Heart right ventricle (tissue), 16 donors: ENCODE measurements around the gene HS1BP3. TPM values are rescaled to one million over a fixed set of nuclear protein-coding genes. Genes with fewer than 3 reads are reported as not detected.

ENCODE experiments used
- ATAC-seq, 8 donors: fragments of 200-7000 bp; cut with Tn5 transposase; one replicate each; pipeline ENCODE4 v1.9.1; 2020; ENCODE audit warnings: mild to moderate bottlenecking in 8 of 8, moderate library complexity in 8 of 8, moderate number of reproducible peaks in 1 of 8
- DNase-seq, 2 donors: peaks; one replicate each; pipeline ENCODE4 v3.0.0-alpha.2; 2020
- H3K27ac ChIP-seq, 10 donors: fragments of 200-600 bp; sonication (generic) in 2 of 10; one replicate each; pipeline versions ENCODE4 v1.5.0 to v1.8.0; 2020 to 2022; ENCODE audit warnings: mild to moderate bottlenecking in 3 of 10
- H3K27me3 ChIP-seq, 7 donors: fragments of 200-600 bp; one replicate each; pipeline ENCODE4 v1.8.0; 2021 to 2022; ENCODE audit warnings: mild to moderate bottlenecking in 2 of 7
- H3K36me3 ChIP-seq, 9 donors: fragments of 200-600 bp; sonication (generic) in 1 of 9; one replicate each; pipeline versions ENCODE4 v1.5.0 to v1.8.0; 2020 to 2022; ENCODE audit warnings: mild to moderate bottlenecking in 2 of 9
- H3K4me1 ChIP-seq, 9 donors: fragments of 200-600 bp; sonication (generic) in 1 of 9; one replicate each; pipeline versions ENCODE4 v1.5.0 to v1.8.0; 2020 to 2022; ENCODE audit warnings: mild to moderate bottlenecking in 4 of 9
- H3K4me3 ChIP-seq, 10 donors: fragments of 200-600 bp; sonication (generic) in 2 of 10; one replicate each; pipeline versions ENCODE4 v1.5.0 to v1.8.0; 2020 to 2022; ENCODE audit warnings: mild to moderate bottlenecking in 7 of 10, moderate library complexity in 2 of 10
- H3K9me3 ChIP-seq, 11 donors: fragments of 200-600 bp in 10 of 11; sonication (generic) in 2 of 11; one replicate each; pipeline versions ENCODE4 v1.5.0 to v1.8.0; 2013 to 2022; ENCODE audit warnings: mild to moderate bottlenecking in 2 of 11, control low read depth in 1 of 11, moderate library complexity in 1 of 11
- WGBS, 2 donors: extraction: QIAGEN DNeasy Blood & Tissue Kit; methylation state at CpG; one replicate each; pipeline ENCODE4 v1.1.7; 2013; ENCODE audit warnings: inconsistent platforms in 1 of 2; 5-methylcytosine and 5-hydroxymethylcytosine counted together
- intact Hi-C, 10 donors: fragments of 100-400 bp; cut with DNase I; formaldehyde crosslinking; loops; one replicate each; pipeline versions ENCODE4 v1.11.1 to v1.14.2; 2022
- polyA plus RNA-seq, 2 donors: library from polyadenylated mRNA; stranded (reverse); fragments of 200-250 nt; gene quantifications; one replicate each; pipeline ENCODE4 v1.2.3, GENCODE V29; 2013
- total RNA-seq, 10 donors: library from RNA; stranded (reverse); fragmentation: NEBNext Ultra II Directional in 3 of 10; extraction: Animal tissue kit (Norgen Biotek cat#: 25700) in 3 of 10; gene quantifications; one replicate each; pipeline versions ENCODE4 v1.2.1 to v1.2.4, GENCODE V29; 2021 to 2023
- TF ChIP-seq, protein P1 (sequence below), 9 donors: fragments of 200-600 bp; sonication (generic) in 2 of 9; IDR thresholded peaks; one replicate each; pipeline versions ENCODE4 v1.5.0 to v1.8.0; 2021 to 2022; ENCODE audit warnings: antibody characterized with exemption in 9 of 9, mild to moderate bottlenecking in 5 of 9, moderate library complexity in 1 of 9
- donor health status: Arrhythmogenic right ventricular cardiomyopathy.
- donor health status: ischemic (EF 13 %, LVEDD 7.1; RV severe dilation, severe dysfunction).
- donor health status: healthy with polysubstance abuse.
- donor health status: DM: no; HTN: yes; CAD: no.
- donor health status: DM: no; HTN: no; CAD: no.
- donor health status: ischemic (EF 25% LVEDD 6.9; RV normal size, moderate dysfunction).
- donor health status: ischemic (EF 25% LVEDD 5.7; RV mildly dilated, moderate dysfunction).
- donor health status: healthy.
- donor health status: DM: yes; HTN: yes; CAD: no.
- donor health status: Ischemic cardiomyopathy.
- donor health status: ischemic (EF 35%, LVEDD 5.7; RV mildly dilated, moderate dysfunction).
- donor health status: nonischemic (EF 11% LVEDD 7.7; RV severe dilation, severe dysfunction).
- donor health status: DM: yes; HTN: yes; CAD: no.
- donor health status: PGD.
- donor health status: ischemic (EF 29% LVEDD 5.4; RV normal size, mild dysfunction).
- donor health status: nonischemic (EF 23%, LVEDD 6.1; RV moderate dilation, normal function).

The HS1BP3 gene
- total and polyA plus RNA-seq, 12 donors: 11.3 to 26.3 (median 16.5) TPM

DNA sequence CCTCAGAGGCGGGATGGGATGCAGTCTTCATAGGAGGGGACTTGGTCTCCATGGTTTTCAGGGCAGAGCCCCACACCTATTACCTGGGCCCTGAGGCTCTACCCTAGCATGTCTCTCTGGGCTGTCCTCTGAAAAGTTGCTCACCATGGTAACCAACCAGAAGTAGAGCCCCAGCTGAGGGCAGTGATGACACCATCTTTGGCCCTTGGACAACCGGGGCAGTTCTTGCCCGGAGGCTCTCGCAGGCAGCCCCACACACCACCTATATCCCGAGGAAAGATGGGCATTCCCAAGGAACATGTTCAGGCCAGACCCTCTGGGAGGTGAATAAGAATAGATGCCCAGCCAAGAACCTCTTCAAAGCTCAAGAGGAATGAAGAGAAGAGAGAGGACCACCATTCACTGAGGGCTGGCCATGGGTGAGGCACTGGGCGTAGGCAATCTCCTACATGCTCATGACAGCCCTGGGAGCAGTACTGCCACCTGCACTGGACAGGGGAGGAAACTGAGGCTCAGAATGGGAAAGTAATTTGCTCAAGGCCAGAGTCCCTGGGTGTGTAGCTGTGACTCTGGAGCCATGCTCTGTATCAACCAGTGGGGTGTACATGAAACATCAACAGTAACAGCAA, 72.5 kb downstream of the HS1BP3 start:
- H3K4me1 ChIP-seq: peaks cover 24 to 83% (median 72%) of the 10 kb centered on the region in 9 donors
- H3K9me3 ChIP-seq: peaks cover 0 to 11% (median 7%) of the 10 kb centered on the region in 11 donors
- intact Hi-C loops: loop anchor here in 5 of 10 donors (5.0 kb wide), 6 partner anchors 34 to 131 kb away; partner anchors contain the start of gene RHOB (in 1 of the 5)
- H3K36me3 ChIP-seq: no peaks in the 10 kb centered on the region
- H3K27me3 ChIP-seq: no peaks in the 10 kb centered on the region
- H3K27ac ChIP-seq: peak overlapping the region; percentile 57 to 95 (median 82)
- no peak overlapping the region for H3K4me3 ChIP-seq
- peak in 1 of 2 donors; percentile 3 for DNase-seq
- TF ChIP-seq, protein P1, sequence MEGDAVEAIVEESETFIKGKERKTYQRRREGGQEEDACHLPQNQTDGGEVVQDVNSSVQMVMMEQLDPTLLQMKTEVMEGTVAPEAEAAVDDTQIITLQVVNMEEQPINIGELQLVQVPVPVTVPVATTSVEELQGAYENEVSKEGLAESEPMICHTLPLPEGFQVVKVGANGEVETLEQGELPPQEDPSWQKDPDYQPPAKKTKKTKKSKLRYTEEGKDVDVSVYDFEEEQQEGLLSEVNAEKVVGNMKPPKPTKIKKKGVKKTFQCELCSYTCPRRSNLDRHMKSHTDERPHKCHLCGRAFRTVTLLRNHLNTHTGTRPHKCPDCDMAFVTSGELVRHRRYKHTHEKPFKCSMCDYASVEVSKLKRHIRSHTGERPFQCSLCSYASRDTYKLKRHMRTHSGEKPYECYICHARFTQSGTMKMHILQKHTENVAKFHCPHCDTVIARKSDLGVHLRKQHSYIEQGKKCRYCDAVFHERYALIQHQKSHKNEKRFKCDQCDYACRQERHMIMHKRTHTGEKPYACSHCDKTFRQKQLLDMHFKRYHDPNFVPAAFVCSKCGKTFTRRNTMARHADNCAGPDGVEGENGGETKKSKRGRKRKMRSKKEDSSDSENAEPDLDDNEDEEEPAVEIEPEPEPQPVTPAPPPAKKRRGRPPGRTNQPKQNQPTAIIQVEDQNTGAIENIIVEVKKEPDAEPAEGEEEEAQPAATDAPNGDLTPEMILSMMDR (IDR thresholded peaks at IDR 0.05): no peak
- no peak for ATAC-seq
- WGBS, 2 donors: 70 to 74% methylated on average over 6 of the region's 6 CpGs

DNA sequence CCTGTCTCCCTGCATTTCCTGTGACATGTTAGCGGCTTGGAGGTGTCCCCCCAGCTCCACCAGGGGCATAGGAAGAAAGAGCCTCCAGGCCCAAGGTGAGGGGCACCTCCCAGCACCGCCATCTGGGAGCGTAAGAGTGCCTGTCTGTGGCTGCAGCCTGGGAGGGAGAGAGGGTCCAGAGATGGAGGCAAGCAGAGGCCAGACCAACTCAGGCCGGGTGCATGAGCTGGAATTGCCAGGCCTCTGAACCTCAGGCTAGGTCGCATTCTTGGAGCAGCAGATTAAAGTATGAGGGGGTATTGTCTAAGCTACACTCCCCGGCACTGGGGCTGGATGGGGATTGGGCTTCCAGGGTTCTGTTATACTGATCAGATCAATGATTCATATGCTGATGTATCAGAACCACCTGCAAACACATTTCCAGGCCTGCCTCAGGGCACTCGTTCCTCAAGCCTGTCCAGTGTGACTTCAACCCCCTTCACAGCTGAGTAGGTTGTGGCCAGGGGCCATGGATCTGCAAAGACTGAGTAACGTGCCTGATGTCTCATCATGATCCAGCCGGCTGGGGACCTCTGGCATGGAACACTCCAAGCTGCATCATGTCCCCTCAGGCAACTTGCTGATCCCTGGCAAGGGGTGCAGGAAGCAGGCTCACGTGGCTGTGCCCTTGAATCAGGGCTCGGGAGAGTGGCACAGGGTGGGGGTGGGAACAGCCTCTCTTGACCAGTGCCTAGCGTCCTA, 73.2 kb downstream of the HS1BP3 start:
- Histone ChIP-seq H3K4me1 (peaks cover 27 to 87% (median 79%) of the 10 kb centered on the region in 9 donors), H3K9me3 (peaks cover 0 to 11% (median 7%) of the 10 kb centered on the region in 11 donors), H3K27ac (peak overlapping the region; percentile 57 to 95 (median 82)), H3K4me3 (no peak overlapping the region), H3K36me3 (no peaks in the 10 kb centered on the region), H3K27me3 (no peaks in the 10 kb centered on the region)
- TF ChIP-seq, protein P1 (IDR thresholded peaks at IDR 0.05): no peak
- ATAC-seq: no peak
- 72 to 76% methylated on average over 12 of the region's 12 CpGs for WGBS, 2 donors
- peak in 1 of 2 donors; percentile 14 for DNase-seq
- intact Hi-C loops: loop anchor here in 5 of 10 donors (2.0 to 5.0 kb wide), 7 partner anchors 35 to 130 kb away; partner anchors contain the start of gene RHOB (in 1 of the 5)

- TF ChIP-seq, protein P1 (IDR thresholded peaks at IDR 0.05): no peak
- ATAC-seq: no peak
- H3K27me3 ChIP-seq: no peaks in the 10 kb centered on the region
- no peak for DNase-seq
- H3K9me3 ChIP-seq: peaks cover 0 to 6% (median 3%) of the 10 kb centered on the region in 11 donors
- H3K27ac ChIP-seq: peak overlapping the region in 4 of 10 donors; percentile 0 to 95 (median 84)
- H3K36me3 ChIP-seq: no peaks in the 10 kb centered on the region
- peaks cover 27 to 94% (median 86%) of the 10 kb centered on the region in 9 donors for H3K4me1 ChIP-seq
- H3K4me3 ChIP-seq: no peak overlapping the region
- intact Hi-C loops: loop anchor here in 5 of 10 donors (2.0 to 5.0 kb wide), 7 partner anchors 36 to 129 kb away; partner anchors contain the start of gene RHOB (in 1 of the 5)
- WGBS, 2 donors: 60 to 69% methylated on average over 5 of the region's 5 CpGs
Measured at GRCh38 chr2:20576598-20577115, 74.2 kb downstream of the HS1BP3 start.

- DNase-seq (no peak), ATAC-seq (no peak)
- 85 to 87% methylated on average over 9 of the region's 9 CpGs for WGBS, 2 donors
- TF ChIP-seq, protein P1 (IDR thresholded peaks at IDR 0.05): no peak
- H3K9me3 ChIP-seq: no peaks in the 10 kb centered on the region
- no peaks in the 10 kb centered on the region for H3K36me3 ChIP-seq
- H3K27me3 ChIP-seq: no peaks in the 10 kb centered on the region
- H3K4me3 ChIP-seq: no peak overlapping the region
- H3K4me1 ChIP-seq: peaks cover 27 to 100% (median 92%) of the 10 kb centered on the region in 9 donors
- intact Hi-C loops: loop anchor here in 5 of 10 donors (2.0 to 5.0 kb wide), 7 partner anchors 36 to 129 kb away; partner anchors contain the start of gene RHOB (in 1 of the 5)
- H3K27ac ChIP-seq: peak overlapping the region in 7 of 10 donors; percentile 0 to 95 (median 67)
Measured at GRCh38 chr2:20575935-20576597, 74.8 kb downstream of the HS1BP3 start.
